ENCODE data around the gene MBP.
"Not testable (repeated sequence)": the region's sequence is repeated elsewhere in the genome, so short reads cannot be mapped to it uniquely, and the experiment has no call there.

Gene MBP

GRCh38 chr18:76995896-76996295 is 136.7 kb downstream of the MBP start:
- no peak overlapping the region for H3K4me3 ChIP-seq (ENCODE audit: low read length)
- H3K9ac ChIP-seq (ENCODE audit: low read depth, low read length): no peak overlapping the region
- peaks cover 34% of the 10 kb centered on the region for H3K27me3 ChIP-seq (ENCODE audit: control insufficient read depth, insufficient read depth, low read length)
- no peaks in the 10 kb centered on the region for H3K36me3 ChIP-seq (ENCODE audit: insufficient read depth, low read length)
- no peak overlapping the region for H3K4me2 ChIP-seq (ENCODE audit: low read length)
- no peaks in the 10 kb centered on the region for H3K4me1 ChIP-seq (ENCODE audit: control insufficient read depth, insufficient read depth, low read length)
- H3K9me3 ChIP-seq (replicated peaks; ENCODE audit: low read length): no peaks in the 10 kb centered on the region

GRCh38 chr18:76994086-76994654 is 138.4 kb downstream of the MBP start:
- H3K4me1 ChIP-seq (ENCODE audit: control insufficient read depth, insufficient read depth, low read length): no peaks in the 10 kb centered on the region
- H3K27me3 ChIP-seq (ENCODE audit: control insufficient read depth, insufficient read depth, low read length): peaks cover 34% of the 10 kb centered on the region
- H3K9me3 ChIP-seq (replicated peaks; ENCODE audit: low read length): no peaks in the 10 kb centered on the region
- no peak overlapping the region for H3K4me2 ChIP-seq (ENCODE audit: low read length)
- no peaks in the 10 kb centered on the region for H3K36me3 ChIP-seq (ENCODE audit: insufficient read depth, low read length)
- H3K9ac ChIP-seq (ENCODE audit: low read depth, low read length): no peak overlapping the region
- no peak overlapping the region for H3K4me3 ChIP-seq (ENCODE audit: low read length)

GRCh38 chr18:76993573-76993972 is 139.0 kb downstream of the MBP start:
- Histone ChIP-seq H3K36me3 (ENCODE audit: insufficient read depth, low read length) (no peaks in the 10 kb centered on the region), H3K9me3 (replicated peaks; ENCODE audit: low read length) (no peaks in the 10 kb centered on the region), H3K4me3 (ENCODE audit: low read length) (no peak overlapping the region), H3K9ac (ENCODE audit: low read depth, low read length) (no peak overlapping the region), H3K4me1 (ENCODE audit: control insufficient read depth, insufficient read depth, low read length) (no peaks in the 10 kb centered on the region), H3K27me3 (ENCODE audit: control insufficient read depth, insufficient read depth, low read length) (peaks cover 36% of the 10 kb centered on the region), H3K4me2 (ENCODE audit: low read length) (no peak overlapping the region)

- Histone ChIP-seq H3K27me3 (ENCODE audit: control insufficient read depth, insufficient read depth, low read length) (peaks cover 41% of the 10 kb centered on the region), H3K9me3 (replicated peaks; ENCODE audit: low read length) (no peaks in the 10 kb centered on the region), H3K4me2 (ENCODE audit: low read length) (no peak overlapping the region), H3K9ac (ENCODE audit: low read depth, low read length) (no peak overlapping the region), H3K36me3 (ENCODE audit: insufficient read depth, low read length) (no peaks in the 10 kb centered on the region), H3K4me1 (ENCODE audit: control insufficient read depth, insufficient read depth, low read length) (no peaks in the 10 kb centered on the region), H3K4me3 (ENCODE audit: low read length) (no peak overlapping the region)
Measured at GRCh38 chr18:76993085-76993382, 139.5 kb downstream of the MBP start.

- Histone ChIP-seq H3K4me2 (ENCODE audit: low read length) (no peak overlapping the region), H3K27me3 (ENCODE audit: control insufficient read depth, insufficient read depth, low read length) (peaks cover 43% of the 10 kb centered on the region), H3K9ac (ENCODE audit: low read depth, low read length) (no peak overlapping the region), H3K9me3 (replicated peaks; ENCODE audit: low read length) (no peaks in the 10 kb centered on the region), H3K36me3 (ENCODE audit: insufficient read depth, low read length) (no peaks in the 10 kb centered on the region), H3K4me3 (ENCODE audit: low read length) (no peak overlapping the region), H3K4me1 (ENCODE audit: control insufficient read depth, insufficient read depth, low read length) (no peaks in the 10 kb centered on the region)
Measured at GRCh38 chr18:76992226-76993084, 140.1 kb downstream of the MBP start.

- Histone ChIP-seq H3K36me3 (ENCODE audit: insufficient read depth, low read length) (no peaks in the 10 kb centered on the region), H3K4me2 (ENCODE audit: low read length) (no peak overlapping the region), H3K9me3 (replicated peaks; ENCODE audit: low read length) (no peaks in the 10 kb centered on the region), H3K9ac (ENCODE audit: low read depth, low read length) (no peak overlapping the region), H3K4me3 (ENCODE audit: low read length) (no peak overlapping the region), H3K4me1 (ENCODE audit: control insufficient read depth, insufficient read depth, low read length) (no peaks in the 10 kb centered on the region), H3K27me3 (ENCODE audit: control insufficient read depth, insufficient read depth, low read length) (peaks cover 32% of the 10 kb centered on the region)
Measured at GRCh38 chr18:76991021-76991688, 141.4 kb downstream of the MBP start.

GRCh38 chr18:76990343-76991020 is 142.1 kb downstream of the MBP start:
- H3K4me2 ChIP-seq (ENCODE audit: low read length); H3K9ac ChIP-seq (ENCODE audit: low read depth, low read length); H3K4me1 ChIP-seq (ENCODE audit: control insufficient read depth, insufficient read depth, low read length); H3K4me3 ChIP-seq (ENCODE audit: low read length); H3K9me3 ChIP-seq (replicated peaks; ENCODE audit: low read length); H3K36me3 ChIP-seq (ENCODE audit: insufficient read depth, low read length): not testable (repeated sequence)
- H3K27me3 ChIP-seq (ENCODE audit: control insufficient read depth, insufficient read depth, low read length): peaks cover 28% of the 10 kb centered on the region

- Histone ChIP-seq H3K4me2 (ENCODE audit: low read length) (no peak overlapping the region), H3K27me3 (ENCODE audit: control insufficient read depth, insufficient read depth, low read length) (peaks cover 20% of the 10 kb centered on the region), H3K4me3 (ENCODE audit: low read length) (no peak overlapping the region), H3K36me3 (ENCODE audit: insufficient read depth, low read length) (no peaks in the 10 kb centered on the region), H3K4me1 (ENCODE audit: control insufficient read depth, insufficient read depth, low read length) (no peaks in the 10 kb centered on the region), H3K9me3 (replicated peaks; ENCODE audit: low read length) (no peaks in the 10 kb centered on the region), H3K9ac (ENCODE audit: low read depth, low read length) (no peak overlapping the region)
Measured at GRCh38 chr18:76989647-76990190, 142.9 kb downstream of the MBP start.

- peaks cover 16% of the 10 kb centered on the region for H3K27me3 ChIP-seq (ENCODE audit: control insufficient read depth, insufficient read depth, low read length)
- no peak overlapping the region for H3K4me2 ChIP-seq (ENCODE audit: low read length)
- H3K4me3 ChIP-seq (ENCODE audit: low read length): no peak overlapping the region
- H3K9ac ChIP-seq (ENCODE audit: low read depth, low read length): no peak overlapping the region
- H3K9me3 ChIP-seq (replicated peaks; ENCODE audit: low read length): no peaks in the 10 kb centered on the region
- no peaks in the 10 kb centered on the region for H3K36me3 ChIP-seq (ENCODE audit: insufficient read depth, low read length)
- H3K4me1 ChIP-seq (ENCODE audit: control insufficient read depth, insufficient read depth, low read length): no peaks in the 10 kb centered on the region
Measured at GRCh38 chr18:76988827-76989646, 143.5 kb downstream of the MBP start.

GRCh38 chr18:76988031-76988826 is 144.4 kb downstream of the MBP start:
- H3K4me3 ChIP-seq (ENCODE audit: low read length): no peak overlapping the region
- H3K27me3 ChIP-seq (ENCODE audit: control insufficient read depth, insufficient read depth, low read length): peaks cover 13% of the 10 kb centered on the region
- no peaks in the 10 kb centered on the region for H3K9me3 ChIP-seq (replicated peaks; ENCODE audit: low read length)
- H3K4me2 ChIP-seq (ENCODE audit: low read length): no peak overlapping the region
- no peaks in the 10 kb centered on the region for H3K4me1 ChIP-seq (ENCODE audit: control insufficient read depth, insufficient read depth, low read length)
- no peak overlapping the region for H3K9ac ChIP-seq (ENCODE audit: low read depth, low read length)
- H3K36me3 ChIP-seq (ENCODE audit: insufficient read depth, low read length): no peaks in the 10 kb centered on the region

Data from skeletal muscle satellite cell (primary cell).